WTC11 (cell line): ENCODE measurements around the gene RNF44. TPM values are rescaled to one million over a fixed set of nuclear protein-coding genes. Genes with fewer than 3 reads are reported as not detected.

Source experiments
- ATAC-seq: fragments of 200-7000 bp; cut with Tn5 transposase; 2 replicates; pipeline ENCODE4 v1.10.0; 2021; ENCODE audit warnings: mild to moderate bottlenecking, moderate library complexity
- CTCF ChIA-PET: fragments of 300-600 bp; sonication (Branson Sonifier 250); formaldehyde crosslinking; loops from one replicate; lab custom pipeline; 2021; ENCODE audit warnings: antibody characterized with exemption; lab: Charles Lee
- POLR2A ChIA-PET: fragments of 350-600 bp; sonication (Branson Sonifier 250); formaldehyde crosslinking; loops from one replicate; lab custom pipeline; 2021; ENCODE audit warnings: antibody characterized with exemption; lab: Charles Lee
- DNase-seq: peaks from one replicate; pipeline ENCODE4 v3.0.0; 2021; ENCODE audit warnings: low spot score
- H3K27ac Mint-ChIP-seq: 2 replicates; pipeline ENCODE4 v1.8.0; 2021; ENCODE audit warnings: mixed read lengths
- H3K27me3 Mint-ChIP-seq: 2 replicates; pipeline ENCODE4 v1.8.0; 2021; ENCODE audit warnings: low read depth, mild to moderate bottlenecking, moderate library complexity, mixed read lengths
- H3K36me3 Mint-ChIP-seq: 2 replicates; pipeline ENCODE4 v1.8.0; 2021; ENCODE audit warnings: mixed read lengths
- H3K4me1 Mint-ChIP-seq: 2 replicates; pipeline ENCODE4 v1.8.0; 2022; ENCODE audit warnings: mixed read lengths
- H3K4me3 Mint-ChIP-seq: 2 replicates; pipeline ENCODE4 v1.8.0; 2021; ENCODE audit warnings: mild to moderate bottlenecking, moderate library complexity, mixed read lengths
- H3K9me3 Mint-ChIP-seq: 2 replicates; pipeline ENCODE4 v1.8.0; 2021; ENCODE audit warnings: mixed read lengths
- ATF1 ChIP-seq: sonication (generic); formaldehyde crosslinking; IDR thresholded peaks from 2 replicates; pipeline ENCODE4 v1.8.1; 2023; ENCODE audit warnings: mild to moderate bottlenecking, moderate library complexity, missing genetic modification reagents
- ATF2 ChIP-seq: sonication (generic); formaldehyde crosslinking; IDR thresholded peaks from 2 replicates; pipeline ENCODE4 v1.8.1; 2022; ENCODE audit warnings: low read depth, missing genetic modification reagents, borderline replicate concordance
- E2F5 ChIP-seq: sonication (generic); formaldehyde crosslinking; IDR thresholded peaks from 2 replicates; pipeline ENCODE4 v1.8.1; 2022; ENCODE audit warnings: mild to moderate bottlenecking, moderate library complexity, missing genetic modification reagents
- GRHL2 ChIP-seq: fragments of 250-450 bp; sonication (Bioruptor Pico); IDR thresholded peaks from 2 replicates; pipeline ENCODE4 v1.8.0; 2022; ENCODE audit warnings: mild to moderate bottlenecking, moderate library complexity; ENCODE audit not compliant: insufficient replicate concordance, severe bottlenecking
- MLX ChIP-seq: sonication (generic); formaldehyde crosslinking; IDR thresholded peaks from 2 replicates; pipeline ENCODE4 v1.8.1; 2023; ENCODE audit warnings: mild to moderate bottlenecking, missing genetic modification reagents, moderate library complexity
- MYBL2 ChIP-seq: sonication (generic); formaldehyde crosslinking; IDR thresholded peaks from 2 replicates; pipeline ENCODE4 v1.8.1; 2023; ENCODE audit warnings: mild to moderate bottlenecking, moderate library complexity, missing genetic modification reagents
- NR3C1 ChIP-seq: sonication (generic); formaldehyde crosslinking; conservative IDR thresholded peaks from 2 replicates; pipeline ENCODE4 v1.8.1; 2023; ENCODE audit warnings: low read depth, mild to moderate bottlenecking, missing genetic modification reagents
- OVOL2 ChIP-seq: fragments of 250-450 bp; sonication (Bioruptor Pico); IDR thresholded peaks from 2 replicates; pipeline ENCODE4 v1.9.0; 2021; ENCODE audit warnings: mild to moderate bottlenecking, borderline replicate concordance
- USF2 ChIP-seq: sonication (generic); formaldehyde crosslinking; IDR thresholded peaks from 2 replicates; pipeline ENCODE4 v1.8.1; 2023; ENCODE audit warnings: mild to moderate bottlenecking, missing genetic modification reagents, moderate library complexity
- ZNF121 ChIP-seq: sonication (generic); formaldehyde crosslinking; IDR thresholded peaks from 2 replicates; pipeline ENCODE4 v1.8.0; 2023; ENCODE audit warnings: missing genetic modification reagents
- ZNF232 ChIP-seq: sonication (generic); formaldehyde crosslinking; IDR thresholded peaks from 2 replicates; pipeline ENCODE4 v1.8.0; 2022; ENCODE audit warnings: mild to moderate bottlenecking, missing genetic modification reagents
- ZNF425 ChIP-seq: fragments of 250-450 bp; sonication (Bioruptor Pico); conservative IDR thresholded peaks from 2 replicates; pipeline ENCODE4 v1.9.0; 2021; ENCODE audit warnings: mild to moderate bottlenecking
- total RNA-seq: library from RNA; stranded (reverse); gene quantifications from 3 replicates; pipeline ENCODE4 v1.2.3, GENCODE V29; 2021
- TF ChIP-seq, protein P1 (sequence below): sonication (generic); formaldehyde crosslinking; IDR thresholded peaks from 2 replicates; pipeline ENCODE4 v1.8.0; 2022; ENCODE audit warnings: mild to moderate bottlenecking, missing genetic modification reagents
- TF ChIP-seq, protein P2 (sequence below): sonication (generic); formaldehyde crosslinking; IDR thresholded peaks from 2 replicates; pipeline ENCODE4 v1.8.1; 2022; ENCODE audit warnings: low read depth, mild to moderate bottlenecking, moderate library complexity, missing genetic modification reagents, borderline replicate concordance
- TF ChIP-seq, protein P3 (sequence below): sonication (generic); formaldehyde crosslinking; IDR thresholded peaks from 2 replicates; pipeline ENCODE4 v1.8.1; 2023; ENCODE audit warnings: mild to moderate bottlenecking, missing genetic modification reagents, borderline replicate concordance

RNF44 gene
- total RNA-seq, 1 experiment from 2014 or later: 233 TPM

DNA sequence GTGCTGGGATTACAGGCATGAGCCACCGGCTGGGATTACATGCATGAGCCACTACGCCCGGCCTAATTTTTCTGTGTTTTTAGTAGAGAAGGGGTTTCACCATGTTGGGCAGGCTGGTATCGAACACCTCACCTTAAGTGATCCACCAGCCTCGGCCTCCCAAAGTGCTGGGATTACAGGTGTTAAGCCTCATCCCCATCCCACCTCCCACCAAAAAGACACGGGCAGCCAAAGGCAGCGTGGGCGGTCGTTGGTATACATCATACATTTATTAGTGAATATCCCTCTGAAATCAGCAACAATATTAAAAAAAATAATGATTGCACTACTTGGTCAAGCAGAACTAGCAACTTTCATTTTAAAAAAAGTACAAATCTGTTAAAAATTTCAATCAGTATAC, 10.7 kb downstream of the RNF44 start:
- Mint-ChIP-seq H3K27ac (no peak overlapping the region), H3K4me3 (no peak overlapping the region), H3K4me1 (no peaks in the 10 kb centered on the region), H3K9me3 (no peaks in the 10 kb centered on the region), H3K36me3 (peaks cover 20% of the 10 kb centered on the region), H3K27me3 (no peaks in the 10 kb centered on the region)
- CTCF ChIA-PET: interaction anchor here (0.6 kb wide), 1 partner anchor 18 kb away, joined by 4 read pairs; no protein-coding TSS in a partner anchor
- DNase-seq (no peak), ATAC-seq (no peak)
- POLR2A ChIA-PET: no interaction called here
- no peak for TF ChIP-seq MLX (CRISPR knock-in tag)
- no peak for TF ChIP-seq ATF1
- TF ChIP-seq, protein P1, sequence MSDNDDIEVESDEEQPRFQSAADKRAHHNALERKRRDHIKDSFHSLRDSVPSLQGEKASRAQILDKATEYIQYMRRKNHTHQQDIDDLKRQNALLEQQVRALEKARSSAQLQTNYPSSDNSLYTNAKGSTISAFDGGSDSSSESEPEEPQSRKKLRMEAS: no peak
- TF ChIP-seq GRHL2 (CRISPR knock-in tag): no peak
- TF ChIP-seq ZNF425 (CRISPR knock-in tag): no peak
- no peak for TF ChIP-seq MYBL2
- TF ChIP-seq, protein P2, sequence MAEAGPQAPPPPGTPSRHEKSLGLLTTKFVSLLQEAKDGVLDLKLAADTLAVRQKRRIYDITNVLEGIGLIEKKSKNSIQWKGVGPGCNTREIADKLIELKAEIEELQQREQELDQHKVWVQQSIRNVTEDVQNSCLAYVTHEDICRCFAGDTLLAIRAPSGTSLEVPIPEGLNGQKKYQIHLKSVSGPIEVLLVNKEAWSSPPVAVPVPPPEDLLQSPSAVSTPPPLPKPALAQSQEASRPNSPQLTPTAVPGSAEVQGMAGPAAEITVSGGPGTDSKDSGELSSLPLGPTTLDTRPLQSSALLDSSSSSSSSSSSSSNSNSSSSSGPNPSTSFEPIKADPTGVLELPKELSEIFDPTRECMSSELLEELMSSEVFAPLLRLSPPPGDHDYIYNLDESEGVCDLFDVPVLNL (CRISPR knock-in tag): no peak
- TF ChIP-seq ZNF232: no peak
- TF ChIP-seq ATF2 (CRISPR knock-in tag): no peak
- no peak for TF ChIP-seq OVOL2 (CRISPR knock-in tag)
- TF ChIP-seq, protein P3, sequence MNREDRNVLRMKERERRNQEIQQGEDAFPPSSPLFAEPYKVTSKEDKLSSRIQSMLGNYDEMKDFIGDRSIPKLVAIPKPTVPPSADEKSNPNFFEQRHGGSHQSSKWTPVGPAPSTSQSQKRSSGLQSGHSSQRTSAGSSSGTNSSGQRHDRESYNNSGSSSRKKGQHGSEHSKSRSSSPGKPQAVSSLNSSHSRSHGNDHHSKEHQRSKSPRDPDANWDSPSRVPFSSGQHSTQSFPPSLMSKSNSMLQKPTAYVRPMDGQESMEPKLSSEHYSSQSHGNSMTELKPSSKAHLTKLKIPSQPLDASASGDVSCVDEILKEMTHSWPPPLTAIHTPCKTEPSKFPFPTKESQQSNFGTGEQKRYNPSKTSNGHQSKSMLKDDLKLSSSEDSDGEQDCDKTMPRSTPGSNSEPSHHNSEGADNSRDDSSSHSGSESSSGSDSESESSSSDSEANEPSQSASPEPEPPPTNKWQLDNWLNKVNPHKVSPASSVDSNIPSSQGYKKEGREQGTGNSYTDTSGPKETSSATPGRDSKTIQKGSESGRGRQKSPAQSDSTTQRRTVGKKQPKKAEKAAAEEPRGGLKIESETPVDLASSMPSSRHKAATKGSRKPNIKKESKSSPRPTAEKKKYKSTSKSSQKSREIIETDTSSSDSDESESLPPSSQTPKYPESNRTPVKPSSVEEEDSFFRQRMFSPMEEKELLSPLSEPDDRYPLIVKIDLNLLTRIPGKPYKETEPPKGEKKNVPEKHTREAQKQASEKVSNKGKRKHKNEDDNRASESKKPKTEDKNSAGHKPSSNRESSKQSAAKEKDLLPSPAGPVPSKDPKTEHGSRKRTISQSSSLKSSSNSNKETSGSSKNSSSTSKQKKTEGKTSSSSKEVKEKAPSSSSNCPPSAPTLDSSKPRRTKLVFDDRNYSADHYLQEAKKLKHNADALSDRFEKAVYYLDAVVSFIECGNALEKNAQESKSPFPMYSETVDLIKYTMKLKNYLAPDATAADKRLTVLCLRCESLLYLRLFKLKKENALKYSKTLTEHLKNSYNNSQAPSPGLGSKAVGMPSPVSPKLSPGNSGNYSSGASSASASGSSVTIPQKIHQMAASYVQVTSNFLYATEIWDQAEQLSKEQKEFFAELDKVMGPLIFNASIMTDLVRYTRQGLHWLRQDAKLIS: no peak
- no peak for TF ChIP-seq NR3C1 (CRISPR knock-in tag)
- TF ChIP-seq, all 79 proteins: peak for 0

DNA sequence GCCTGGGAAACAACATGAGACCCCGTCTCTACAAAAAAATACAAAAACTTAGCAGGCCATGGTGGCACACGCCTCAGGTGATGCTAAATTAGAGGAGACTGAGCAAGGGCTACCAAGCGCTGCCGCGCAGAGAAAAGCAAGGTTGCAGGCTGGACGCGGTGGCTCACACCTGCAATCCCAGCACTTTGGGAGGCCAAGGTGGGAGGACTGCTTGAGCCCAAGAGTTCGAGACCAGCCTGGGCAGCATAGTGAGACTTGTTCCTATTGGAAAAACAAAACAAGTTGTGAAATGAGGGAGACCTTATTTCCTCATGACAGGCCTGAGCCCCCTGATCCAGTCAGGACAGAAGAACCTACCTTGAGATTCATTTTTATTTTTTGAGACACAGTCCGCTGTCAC, 11.5 kb downstream of the RNF44 start:
- POLR2A ChIA-PET: no interaction called here
- CTCF ChIA-PET: no interaction called here
- H3K4me1 Mint-ChIP-seq: peaks cover 2% of the 10 kb centered on the region; the same call in 1 of the 2 replicates
- H3K9me3 Mint-ChIP-seq: no peaks in the 10 kb centered on the region
- TF ChIP-seq E2F5 (CRISPR knock-in tag): no peak
- 0 out of 2 replicates have a peak, but pooled peaks have one; percentile 32 for TF ChIP-seq ZNF121 (CRISPR knock-in tag)
- TF ChIP-seq USF2 (CRISPR knock-in tag): no peak
- ATAC-seq: no peak
- H3K4me3 Mint-ChIP-seq: no peak overlapping the region
- peak overlapping the region; percentile 64 for H3K27ac Mint-ChIP-seq
- H3K36me3 Mint-ChIP-seq: peaks cover 15% of the 10 kb centered on the region
- H3K27me3 Mint-ChIP-seq: no peaks in the 10 kb centered on the region; the same call in 1 of the 2 replicates
- no peak for DNase-seq
